HCT116 (cell line): Measurements from ENCODE around the gene OR13J1. TPM values are rescaled to one million over a fixed set of nuclear protein-coding genes. Genes with fewer than 3 reads are reported as not detected.

Source experiments
- ATAC-seq: fragments of 200-7000 bp; cut with Tn5 transposase; 2 replicates; pipeline ENCODE4 v1.9.1; 2020; ENCODE audit warnings: mild to moderate bottlenecking, moderate library complexity
- BruUV-seq: library from RNA; stranded (reverse); fragments of 400-500 nt; replicated peaks from 2 replicates; lab custom pipeline; 2021; lab: Mats Ljungman, UMichigan
- CTCF ChIA-PET: fragments of 300-600 bp; sonication (Branson Sonifier 250); formaldehyde crosslinking; loops from one replicate; lab custom pipeline; 2021; ENCODE audit warnings: antibody characterized with exemption; lab: Charles Lee
- POLR2A ChIA-PET: fragments of 300-600, 350-600 bp; sonication (Branson Sonifier 250); formaldehyde crosslinking; loops from one replicate; lab custom pipeline; 2021; ENCODE audit warnings: antibody characterized with exemption; lab: Charles Lee
- RAD21 ChIA-PET, 2 experiments: fragments of 300-600 bp; sonication (Branson Sonifier 250); formaldehyde crosslinking; loops; one replicate each; lab custom pipeline; 2023; ENCODE audit warnings: low total read pairs in 2 of 2; ENCODE audit not compliant: uncharacterized antibody in 2 of 2, unreplicated experiment in 2 of 2, low non-redundant PET in 1 of 2; lab: Charles Lee
- DNase-seq: peaks from one replicate; pipeline ENCODE4 v3.0.0-alpha.2; 2010; ENCODE audit warnings: low read depth, low spot score
- H2AFZ ChIP-seq: fragments of 200-600 bp; shearing (Covaris generic), sonication (generic); 2 replicates; pipeline ENCODE4 v1.6.1; 2017; ENCODE audit warnings: low read depth, mixed run types, mixed read lengths, antibody characterized with exemption, low read length; ENCODE audit not compliant: poor library complexity, severe bottlenecking
- H3K27ac ChIP-seq: 2 replicates; pipeline ENCODE4 v1.5.1; 2012; ENCODE audit warnings: low read depth, low read length
- H3K27me3 ChIP-seq: fragments of 200-600 bp; sonication (generic); 2 replicates; pipeline ENCODE4 v1.6.1; 2016; ENCODE audit warnings: mixed run types, low read length, mixed read lengths; ENCODE audit not compliant: insufficient read depth
- H3K36me3 ChIP-seq, 2 experiments: fragments of 200-500 bp in 1 of 2; fragments of 200-600 bp in 1 of 2; sonication (Bioruptor generic) in 1 of 2; sonication (generic) in 1 of 2; 2 replicates each; pipeline versions ENCODE4 v1.5.1 to v1.6.1; 2014 to 2016; ENCODE audit warnings: low read length in 2 of 2, inconsistent platforms in 1 of 2, mixed read lengths in 1 of 2, mixed run types in 1 of 2; ENCODE audit not compliant: insufficient read depth in 2 of 2, control insufficient read depth in 1 of 2
- H3K4me1 ChIP-seq, 2 experiments: fragments of 200-600 bp in 1 of 2; sonication (generic) in 1 of 2; 2 replicates each; pipeline versions ENCODE4 v1.5.1 to v1.6.1; 2012 to 2017; ENCODE audit warnings: low read length in 2 of 2, inconsistent platforms in 1 of 2, mild to moderate bottlenecking in 1 of 2, mixed read lengths in 1 of 2, mixed run types in 1 of 2, moderate library complexity in 1 of 2; ENCODE audit not compliant: insufficient read depth in 2 of 2, control insufficient read depth in 1 of 2
- H3K4me2 ChIP-seq: fragments of 200-600 bp; sonication (generic); 2 replicates; pipeline ENCODE4 v1.6.1; 2017; ENCODE audit warnings: mixed run types, low read length, mixed read lengths
- H3K4me3 ChIP-seq, 2 experiments: fragments of 200-600 bp in 1 of 2; sonication (generic) in 1 of 2; replicated peaks in 1 of 2; 2 replicates each; pipeline ENCODE4 v1.5.1; 2011 to 2016; ENCODE audit warnings: low read length in 2 of 2, control low read depth in 1 of 2, low read depth in 1 of 2, mild to moderate bottlenecking in 1 of 2, mixed read lengths in 1 of 2, mixed run types in 1 of 2
- H3K79me2 ChIP-seq: fragments of 200-600 bp; sonication (generic); 2 replicates; pipeline ENCODE4 v1.6.1; 2017; ENCODE audit warnings: mild to moderate bottlenecking, mixed run types, low read length, moderate library complexity, mixed read lengths; ENCODE audit not compliant: insufficient read depth
- H3K9ac ChIP-seq: fragments of 200-600 bp; sonication (generic); 2 replicates; pipeline ENCODE4 v1.6.1; 2016; ENCODE audit warnings: low read length, mixed read lengths
- H3K9me2 ChIP-seq: fragments of 200-600 bp; sonication (generic), shearing (Covaris generic); 2 replicates; pipeline ENCODE4 v1.6.1; 2017; ENCODE audit warnings: mixed run types, mild to moderate bottlenecking, moderate library complexity; ENCODE audit not compliant: insufficient read depth
- H3K9me3 ChIP-seq, 2 experiments: fragments of 200-500 bp in 1 of 2; fragments of 200-600 bp in 1 of 2; sonication (Bioruptor generic) in 1 of 2; sonication (generic) in 1 of 2; 2 replicates each; pipeline ENCODE4 v1.6.1; 2014 to 2017; ENCODE audit warnings: low read length in 2 of 2, mixed read lengths in 2 of 2, inconsistent platforms in 1 of 2, low read depth in 1 of 2, mild to moderate bottlenecking in 1 of 2, mixed run types in 1 of 2, moderate library complexity in 1 of 2; ENCODE audit not compliant: control insufficient read depth in 1 of 2, insufficient read depth in 1 of 2
- H4K20me1 ChIP-seq: fragments of 200-600 bp; sonication (generic), shearing (Covaris generic); 2 replicates; pipeline ENCODE4 v1.6.1; 2017; ENCODE audit warnings: mixed run types, mild to moderate bottlenecking, moderate library complexity; ENCODE audit not compliant: insufficient read depth
- CBX3 ChIP-seq: IDR thresholded peaks from 2 replicates; pipeline ENCODE4 v1.6.1; 2012; ENCODE audit warnings: low read depth
- EGR1 ChIP-seq: IDR thresholded peaks from 2 replicates; pipeline ENCODE4 v1.6.1; 2012; ENCODE audit warnings: low read depth
- ELF1 ChIP-seq: IDR thresholded peaks from 2 replicates; pipeline ENCODE4 v1.6.1; 2012; ENCODE audit warnings: low read depth, borderline replicate concordance
- EZH2 ChIP-seq: fragments of 200-600 bp; sonication (generic); IDR thresholded peaks from 2 replicates; pipeline ENCODE4 v1.6.1; 2017; ENCODE audit warnings: antibody characterized with exemption, mixed run types
- FOSL1 ChIP-seq: IDR thresholded peaks from 2 replicates; pipeline ENCODE4 v1.6.1; 2012; ENCODE audit warnings: low read depth
- JUND ChIP-seq: IDR thresholded peaks from 2 replicates; pipeline ENCODE4 v1.6.1; 2012
- POLR2A ChIP-seq: IDR thresholded peaks from 2 replicates; pipeline ENCODE4 v1.7.0; 2011; ENCODE audit warnings: borderline replicate concordance; ENCODE audit not compliant: insufficient read depth, insufficient read length; ENCODE audit errors: extremely low read depth
- POLR2AphosphoS5 ChIP-seq: IDR thresholded peaks from 2 replicates; pipeline ENCODE4 v1.6.1; 2011; ENCODE audit warnings: mild to moderate bottlenecking, low read depth, low read length, moderate library complexity
- RAD21 ChIP-seq: IDR thresholded peaks from 2 replicates; pipeline ENCODE4 v1.6.1; 2012; ENCODE audit warnings: low read depth, mild to moderate bottlenecking
- SIN3A ChIP-seq: IDR thresholded peaks from 2 replicates; pipeline ENCODE4 v1.6.1; 2012; ENCODE audit warnings: low read depth
- SP1 ChIP-seq: IDR thresholded peaks from 2 replicates; pipeline ENCODE4 v1.6.1; 2012; ENCODE audit warnings: low read depth
- SRF ChIP-seq: IDR thresholded peaks from 2 replicates; pipeline ENCODE4 v1.6.1; 2012; ENCODE audit warnings: low read depth
- TCF7L2 ChIP-seq: IDR thresholded peaks from 2 replicates; pipeline ENCODE4 v1.7.0; 2011; ENCODE audit warnings: borderline replicate concordance, inconsistent platforms; ENCODE audit not compliant: insufficient read depth, insufficient read length; ENCODE audit errors: extremely low read depth
- ZFX ChIP-seq: fragments of 450-650 bp; IDR thresholded peaks from 2 replicates; pipeline ENCODE4 v1.6.1; 2017
- ZNF274 ChIP-seq: fragments of 200-500 bp; sonication (Bioruptor generic); IDR thresholded peaks from 2 replicates; pipeline ENCODE4 v1.6.1; 2014; ENCODE audit warnings: mild to moderate bottlenecking, low read depth, low read length, inconsistent platforms
- intact Hi-C: fragments of 100-400 bp; cut with micrococcal nuclease; formaldehyde crosslinking; loops from 2 replicates; pipeline ENCODE4 v1.10.0; 2022
- total RNA-seq: library from RNA; stranded (reverse); gene quantifications from one replicate; pipeline ENCODE4 v1.2.1, GENCODE V29; 2021; ENCODE audit not compliant: unreplicated experiment
- TF ChIP-seq, protein P1 (sequence below): IDR thresholded peaks from 2 replicates; pipeline ENCODE4 v1.6.1; 2011; ENCODE audit warnings: mild to moderate bottlenecking, low read length, moderate library complexity; ENCODE audit not compliant: insufficient replicate concordance; ENCODE audit errors: extremely low read depth
- TF ChIP-seq, protein P2 (sequence below): IDR thresholded peaks from 2 replicates; pipeline ENCODE4 v1.6.1; 2012
- TF ChIP-seq, protein P3 (sequence below): IDR thresholded peaks from 2 replicates; pipeline ENCODE4 v1.6.1; 2012
- TF ChIP-seq, protein P4 (sequence below): IDR thresholded peaks from 2 replicates; pipeline ENCODE4 v1.6.1; 2012; ENCODE audit warnings: low read depth
- TF ChIP-seq, protein P5 (sequence below), 3 experiments: fragments of 200-600 bp in 1 of 3; sonication (generic) in 1 of 3; IDR thresholded peaks in 2 of 3; conservative IDR thresholded peaks in 1 of 3; 2 replicates each; pipeline ENCODE4 v1.5.1; 2012 to 2017; ENCODE audit warnings: low read depth in 2 of 3, low read length in 2 of 3, antibody characterized with exemption in 1 of 3, borderline replicate concordance in 1 of 3, control low read depth in 1 of 3, mild to moderate bottlenecking in 1 of 3, mixed read lengths in 1 of 3, mixed run types in 1 of 3, moderate library complexity in 1 of 3; ENCODE audit not compliant: insufficient read depth in 1 of 3

The OR13J1 gene
- total RNA-seq, 1 experiment from 2014 or later: not detected

GRCh38 chr9:35847792-35848572 lies 22.2 kb downstream of the OR13J1 start:
- H3K9ac ChIP-seq: no peak overlapping the region
- no peak overlapping the region for H3K27ac ChIP-seq
- no TSS peak for BruUV-seq
- no peak overlapping the region for H2AFZ ChIP-seq
- CTCF ChIA-PET: interaction anchor here (1.0 kb wide), 1 partner anchor 13 kb away, joined by 5 read pairs; no protein-coding TSS in a partner anchor
- DNase-seq (no peak), ATAC-seq (no peak; the same call in 1 of the 2 replicates)
- intact Hi-C loops: no loop called here
- no peak overlapping the region for H3K4me3 ChIP-seq
- no peaks in the 10 kb centered on the region for H3K36me3 ChIP-seq
- POLR2A ChIA-PET: no interaction called here
- TF ChIP-seq ZFX: no peak
- TF ChIP-seq JUND: no peak
- TF ChIP-seq, protein P1, sequence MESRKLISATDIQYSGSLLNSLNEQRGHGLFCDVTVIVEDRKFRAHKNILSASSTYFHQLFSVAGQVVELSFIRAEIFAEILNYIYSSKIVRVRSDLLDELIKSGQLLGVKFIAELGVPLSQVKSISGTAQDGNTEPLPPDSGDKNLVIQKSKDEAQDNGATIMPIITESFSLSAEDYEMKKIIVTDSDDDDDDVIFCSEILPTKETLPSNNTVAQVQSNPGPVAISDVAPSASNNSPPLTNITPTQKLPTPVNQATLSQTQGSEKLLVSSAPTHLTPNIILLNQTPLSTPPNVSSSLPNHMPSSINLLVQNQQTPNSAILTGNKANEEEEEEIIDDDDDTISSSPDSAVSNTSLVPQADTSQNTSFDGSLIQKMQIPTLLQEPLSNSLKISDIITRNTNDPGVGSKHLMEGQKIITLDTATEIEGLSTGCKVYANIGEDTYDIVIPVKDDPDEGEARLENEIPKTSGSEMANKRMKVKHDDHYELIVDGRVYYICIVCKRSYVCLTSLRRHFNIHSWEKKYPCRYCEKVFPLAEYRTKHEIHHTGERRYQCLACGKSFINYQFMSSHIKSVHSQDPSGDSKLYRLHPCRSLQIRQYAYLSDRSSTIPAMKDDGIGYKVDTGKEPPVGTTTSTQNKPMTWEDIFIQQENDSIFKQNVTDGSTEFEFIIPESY: no peak
- no peak for TF ChIP-seq SIN3A
- no peak for TF ChIP-seq FOSL1
- no peak for TF ChIP-seq POLR2AphosphoS5
- no peak for TF ChIP-seq EZH2
- TF ChIP-seq, protein P2, sequence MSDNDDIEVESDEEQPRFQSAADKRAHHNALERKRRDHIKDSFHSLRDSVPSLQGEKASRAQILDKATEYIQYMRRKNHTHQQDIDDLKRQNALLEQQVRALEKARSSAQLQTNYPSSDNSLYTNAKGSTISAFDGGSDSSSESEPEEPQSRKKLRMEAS: no peak
- no peak for TF ChIP-seq CBX3
- no peak for TF ChIP-seq ZNF274
- TF ChIP-seq POLR2A: no peak
- TF ChIP-seq TCF7L2: no peak
- TF ChIP-seq, protein P3, sequence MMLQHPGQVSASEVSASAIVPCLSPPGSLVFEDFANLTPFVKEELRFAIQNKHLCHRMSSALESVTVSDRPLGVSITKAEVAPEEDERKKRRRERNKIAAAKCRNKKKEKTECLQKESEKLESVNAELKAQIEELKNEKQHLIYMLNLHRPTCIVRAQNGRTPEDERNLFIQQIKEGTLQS: no peak
- no peak for TF ChIP-seq ELF1
- TF ChIP-seq, protein P4, sequence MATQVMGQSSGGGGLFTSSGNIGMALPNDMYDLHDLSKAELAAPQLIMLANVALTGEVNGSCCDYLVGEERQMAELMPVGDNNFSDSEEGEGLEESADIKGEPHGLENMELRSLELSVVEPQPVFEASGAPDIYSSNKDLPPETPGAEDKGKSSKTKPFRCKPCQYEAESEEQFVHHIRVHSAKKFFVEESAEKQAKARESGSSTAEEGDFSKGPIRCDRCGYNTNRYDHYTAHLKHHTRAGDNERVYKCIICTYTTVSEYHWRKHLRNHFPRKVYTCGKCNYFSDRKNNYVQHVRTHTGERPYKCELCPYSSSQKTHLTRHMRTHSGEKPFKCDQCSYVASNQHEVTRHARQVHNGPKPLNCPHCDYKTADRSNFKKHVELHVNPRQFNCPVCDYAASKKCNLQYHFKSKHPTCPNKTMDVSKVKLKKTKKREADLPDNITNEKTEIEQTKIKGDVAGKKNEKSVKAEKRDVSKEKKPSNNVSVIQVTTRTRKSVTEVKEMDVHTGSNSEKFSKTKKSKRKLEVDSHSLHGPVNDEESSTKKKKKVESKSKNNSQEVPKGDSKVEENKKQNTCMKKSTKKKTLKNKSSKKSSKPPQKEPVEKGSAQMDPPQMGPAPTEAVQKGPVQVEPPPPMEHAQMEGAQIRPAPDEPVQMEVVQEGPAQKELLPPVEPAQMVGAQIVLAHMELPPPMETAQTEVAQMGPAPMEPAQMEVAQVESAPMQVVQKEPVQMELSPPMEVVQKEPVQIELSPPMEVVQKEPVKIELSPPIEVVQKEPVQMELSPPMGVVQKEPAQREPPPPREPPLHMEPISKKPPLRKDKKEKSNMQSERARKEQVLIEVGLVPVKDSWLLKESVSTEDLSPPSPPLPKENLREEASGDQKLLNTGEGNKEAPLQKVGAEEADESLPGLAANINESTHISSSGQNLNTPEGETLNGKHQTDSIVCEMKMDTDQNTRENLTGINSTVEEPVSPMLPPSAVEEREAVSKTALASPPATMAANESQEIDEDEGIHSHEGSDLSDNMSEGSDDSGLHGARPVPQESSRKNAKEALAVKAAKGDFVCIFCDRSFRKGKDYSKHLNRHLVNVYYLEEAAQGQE: no peak
- no peak for TF ChIP-seq SRF
- no peak for TF ChIP-seq RAD21
- TF ChIP-seq, protein P5, sequence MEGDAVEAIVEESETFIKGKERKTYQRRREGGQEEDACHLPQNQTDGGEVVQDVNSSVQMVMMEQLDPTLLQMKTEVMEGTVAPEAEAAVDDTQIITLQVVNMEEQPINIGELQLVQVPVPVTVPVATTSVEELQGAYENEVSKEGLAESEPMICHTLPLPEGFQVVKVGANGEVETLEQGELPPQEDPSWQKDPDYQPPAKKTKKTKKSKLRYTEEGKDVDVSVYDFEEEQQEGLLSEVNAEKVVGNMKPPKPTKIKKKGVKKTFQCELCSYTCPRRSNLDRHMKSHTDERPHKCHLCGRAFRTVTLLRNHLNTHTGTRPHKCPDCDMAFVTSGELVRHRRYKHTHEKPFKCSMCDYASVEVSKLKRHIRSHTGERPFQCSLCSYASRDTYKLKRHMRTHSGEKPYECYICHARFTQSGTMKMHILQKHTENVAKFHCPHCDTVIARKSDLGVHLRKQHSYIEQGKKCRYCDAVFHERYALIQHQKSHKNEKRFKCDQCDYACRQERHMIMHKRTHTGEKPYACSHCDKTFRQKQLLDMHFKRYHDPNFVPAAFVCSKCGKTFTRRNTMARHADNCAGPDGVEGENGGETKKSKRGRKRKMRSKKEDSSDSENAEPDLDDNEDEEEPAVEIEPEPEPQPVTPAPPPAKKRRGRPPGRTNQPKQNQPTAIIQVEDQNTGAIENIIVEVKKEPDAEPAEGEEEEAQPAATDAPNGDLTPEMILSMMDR (IDR thresholded peaks at IDR 0.05 in 2 of 3, conservative IDR thresholded peaks at IDR 0.05 in 1 of 3; ENCODE audit: borderline replicate concordance in 1 of 3, insufficient read depth in 1 of 3, low read depth in 2 of 3, low read length in 2 of 3): no peak
- no peak for TF ChIP-seq SP1
- no peak for TF ChIP-seq EGR1
- H3K79me2 ChIP-seq: no peaks in the 10 kb centered on the region
- peaks cover 0 to 13% of the 10 kb centered on the region in 2 experiments; a peak in 2 of 4 replicates for H3K4me1 ChIP-seq
- no peaks in the 10 kb centered on the region for H3K9me3 ChIP-seq
- RAD21 ChIA-PET: no interaction called here
- no peaks in the 10 kb centered on the region for H4K20me1 ChIP-seq
- no peaks in the 10 kb centered on the region for H3K27me3 ChIP-seq
- no peak overlapping the region for H3K4me2 ChIP-seq
- no peaks in the 10 kb centered on the region for H3K9me2 ChIP-seq
